Central memory CD8-positive, alpha-beta T cell (primary cell): Measurements from ENCODE around the gene MIER3.

Experiments
- ATAC-seq: fragments of 150-1000 bp; cut with Tn5 transposase; replicated peaks from 2 replicates; pipeline ENCODE4 v1.10.0; 2022; ENCODE audit warnings: mild to moderate bottlenecking, moderate FRiP score, moderate number of reproducible peaks; ENCODE audit not compliant: poor library complexity, severe bottlenecking; ENCODE audit errors: extremely low read depth
- DNase-seq, 2 donors: peaks; one replicate each; pipeline ENCODE4 v3.0.0; 2021; ENCODE audit warnings: low spot score in 2 of 2
- H3K27ac Mint-ChIP-seq: one replicate; pipeline ENCODE4 v1.8.0; 2022; ENCODE audit warnings: low read depth, mild to moderate bottlenecking, moderate library complexity, mixed read lengths
- H3K27me3 Mint-ChIP-seq: one replicate; pipeline ENCODE4 v1.8.0; 2022; ENCODE audit warnings: mixed read lengths
- H3K36me3 Mint-ChIP-seq: one replicate; pipeline ENCODE4 v1.8.0; 2022; ENCODE audit warnings: mild to moderate bottlenecking, moderate library complexity, mixed read lengths; ENCODE audit not compliant: insufficient read depth
- H3K4me1 Mint-ChIP-seq: one replicate; pipeline ENCODE4 v1.8.0; 2022; ENCODE audit warnings: mixed read lengths
- H3K4me3 Mint-ChIP-seq: one replicate; pipeline ENCODE4 v1.8.0; 2022; ENCODE audit warnings: mild to moderate bottlenecking, moderate library complexity, mixed read lengths
- H3K9me3 Mint-ChIP-seq: one replicate; pipeline ENCODE4 v1.8.0; 2022; ENCODE audit warnings: mixed read lengths

Gene MIER3

GRCh38 chr5:56910210-56910965, 41.5 kb downstream of the MIER3 start:
- DNase-seq (no peak), ATAC-seq (peak; percentile 34)
- Mint-ChIP-seq H3K4me3 (peak overlapping the region; percentile 98), H3K27ac (peak overlapping the region; percentile 51), H3K27me3 (no peaks in the 10 kb centered on the region), H3K36me3 (peaks cover 2% of the 10 kb centered on the region), H3K9me3 (no peaks in the 10 kb centered on the region), H3K4me1 (peaks cover 20% of the 10 kb centered on the region)

- H3K4me1 Mint-ChIP-seq: peaks cover 20% of the 10 kb centered on the region
- ATAC-seq (peak; percentile 81), DNase-seq (peak; percentile 63 to 65)
- peaks cover 2% of the 10 kb centered on the region for H3K36me3 Mint-ChIP-seq
- H3K27me3 Mint-ChIP-seq: no peaks in the 10 kb centered on the region
- H3K27ac Mint-ChIP-seq: peak within 1 kb of the TSS; percentile 98
- H3K4me3 Mint-ChIP-seq: peak within 1 kb of the TSS; percentile 98
- no peaks in the 10 kb centered on the region for H3K9me3 Mint-ChIP-seq
Observed at GRCh38 chr5:56909294-56910209, 42.4 kb downstream of the MIER3 start, which contains the start of gene SETD9. Gene SETD9 (plus strand): TSS chr5:56909596. CDS start chr5:56909646, 50 bp downstream.

GRCh38 chr5:56908942-56909293, 43.0 kb downstream of the MIER3 start:
- DNase-seq: no peak
- H3K27ac Mint-ChIP-seq: peak overlapping the region; percentile 98
- peaks cover 2% of the 10 kb centered on the region for H3K36me3 Mint-ChIP-seq
- no peaks in the 10 kb centered on the region for H3K27me3 Mint-ChIP-seq
- H3K4me3 Mint-ChIP-seq: peak overlapping the region; percentile 98
- H3K4me1 Mint-ChIP-seq: peaks cover 20% of the 10 kb centered on the region
- no peaks in the 10 kb centered on the region for H3K9me3 Mint-ChIP-seq
- peak; percentile 6 for ATAC-seq

- H3K4me1 Mint-ChIP-seq: no peaks in the 10 kb centered on the region
- no peak overlapping the region for H3K27ac Mint-ChIP-seq
- H3K27me3 Mint-ChIP-seq: no peaks in the 10 kb centered on the region
- peaks cover 3% of the 10 kb centered on the region for H3K36me3 Mint-ChIP-seq
- no peak overlapping the region for H3K4me3 Mint-ChIP-seq
- DNase-seq (no peak), ATAC-seq (peak; percentile 24)
- no peaks in the 10 kb centered on the region for H3K9me3 Mint-ChIP-seq
Observed at GRCh38 chr5:56900858-56901578, 50.9 kb downstream of the MIER3 start.

GRCh38 chr5:56900395-56900794, 51.5 kb downstream of the MIER3 start:
- Mint-ChIP-seq H3K4me1 (no peaks in the 10 kb centered on the region), H3K4me3 (no peak overlapping the region), H3K9me3 (no peaks in the 10 kb centered on the region), H3K27me3 (no peaks in the 10 kb centered on the region), H3K27ac (no peak overlapping the region), H3K36me3 (peaks cover 3% of the 10 kb centered on the region)
- ATAC-seq (no peak), DNase-seq (no peak)

DNA sequence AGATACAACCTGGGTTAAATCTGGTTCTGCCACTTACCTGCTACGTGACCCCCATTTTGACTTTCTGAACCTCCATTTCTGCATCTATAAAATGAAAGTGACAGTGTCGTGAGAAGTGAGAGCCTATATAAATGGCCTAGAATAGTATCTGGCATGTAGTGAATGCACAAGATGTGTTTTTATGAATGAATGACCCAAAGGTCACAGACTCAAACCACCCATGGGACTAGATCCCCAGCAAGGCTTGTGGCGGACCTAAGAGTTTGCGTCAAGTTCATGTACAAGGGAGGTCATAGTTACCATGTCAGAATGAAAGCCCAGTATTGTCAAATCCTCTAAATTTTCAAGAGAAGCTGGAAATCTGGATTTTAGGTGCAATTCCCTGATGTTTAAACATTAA, 53.7 kb downstream of the MIER3 start:
- DNase-seq (no peak), ATAC-seq (no peak)
- Mint-ChIP-seq H3K36me3 (peaks cover 16% of the 10 kb centered on the region), H3K4me3 (no peak overlapping the region), H3K27ac (no peak overlapping the region), H3K4me1 (peaks cover 4% of the 10 kb centered on the region), H3K27me3 (no peaks in the 10 kb centered on the region), H3K9me3 (no peaks in the 10 kb centered on the region)

DNA sequence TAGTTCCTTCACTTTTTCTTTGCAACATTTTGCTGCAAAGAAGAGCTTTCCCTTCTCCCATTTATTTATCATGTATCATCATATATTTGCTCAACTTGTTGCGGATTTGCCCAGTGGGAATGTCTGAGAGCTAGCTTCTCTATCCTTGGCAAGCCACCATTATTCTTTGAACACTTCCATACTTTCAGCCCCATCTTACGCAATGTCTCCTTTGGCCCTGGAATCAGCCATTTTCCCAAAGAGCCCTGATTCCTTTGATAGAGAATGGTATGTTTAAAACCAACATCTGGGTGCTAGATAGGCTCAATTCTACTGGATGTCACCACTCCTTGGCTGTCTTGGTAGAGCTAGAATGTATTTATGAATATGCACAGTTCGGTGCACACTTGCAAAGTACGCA, 55.2 kb downstream of the MIER3 start:
- H3K9me3 Mint-ChIP-seq: no peaks in the 10 kb centered on the region
- peaks cover 4% of the 10 kb centered on the region for H3K4me1 Mint-ChIP-seq
- no peaks in the 10 kb centered on the region for H3K27me3 Mint-ChIP-seq
- ATAC-seq: no peak
- H3K4me3 Mint-ChIP-seq: no peak overlapping the region
- peaks cover 22% of the 10 kb centered on the region for H3K36me3 Mint-ChIP-seq
- DNase-seq: no peak
- H3K27ac Mint-ChIP-seq: no peak overlapping the region

- DNase-seq (no peak), ATAC-seq (no peak)
- H3K4me1 Mint-ChIP-seq: peaks cover 4% of the 10 kb centered on the region
- H3K27me3 Mint-ChIP-seq: no peaks in the 10 kb centered on the region
- peak overlapping the region; percentile 16 for H3K27ac Mint-ChIP-seq
- H3K9me3 Mint-ChIP-seq: no peaks in the 10 kb centered on the region
- no peak overlapping the region for H3K4me3 Mint-ChIP-seq
- H3K36me3 Mint-ChIP-seq: peaks cover 35% of the 10 kb centered on the region
Observed at GRCh38 chr5:56893251-56893951, 58.5 kb downstream of the MIER3 start.

DNA sequence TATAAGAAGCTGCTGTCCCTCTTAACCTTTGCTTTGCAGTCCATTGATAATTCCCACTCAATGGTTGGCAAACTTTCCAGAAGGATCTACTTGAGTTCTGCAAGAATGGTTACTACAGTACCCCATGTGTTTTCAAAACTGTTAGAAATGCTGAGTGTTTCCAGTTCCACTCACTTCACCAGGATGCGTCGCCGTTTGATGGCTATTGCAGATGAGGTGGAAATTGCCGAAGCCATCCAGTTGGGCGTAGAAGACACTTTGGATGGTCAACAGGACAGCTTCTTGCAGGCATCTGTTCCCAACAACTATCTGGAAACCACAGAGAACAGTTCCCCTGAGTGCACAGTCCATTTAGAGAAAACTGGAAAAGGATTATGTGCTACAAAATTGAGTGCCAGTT, 70.4 kb downstream of the MIER3 start:
- ATAC-seq: no peak
- no peak for DNase-seq
- H3K9me3 Mint-ChIP-seq: no peaks in the 10 kb centered on the region
- no peak overlapping the region for H3K4me3 Mint-ChIP-seq
- no peak overlapping the region for H3K27ac Mint-ChIP-seq
- no peaks in the 10 kb centered on the region for H3K4me1 Mint-ChIP-seq
- H3K36me3 Mint-ChIP-seq: peaks cover 64% of the 10 kb centered on the region
- H3K27me3 Mint-ChIP-seq: no peaks in the 10 kb centered on the region

DNA sequence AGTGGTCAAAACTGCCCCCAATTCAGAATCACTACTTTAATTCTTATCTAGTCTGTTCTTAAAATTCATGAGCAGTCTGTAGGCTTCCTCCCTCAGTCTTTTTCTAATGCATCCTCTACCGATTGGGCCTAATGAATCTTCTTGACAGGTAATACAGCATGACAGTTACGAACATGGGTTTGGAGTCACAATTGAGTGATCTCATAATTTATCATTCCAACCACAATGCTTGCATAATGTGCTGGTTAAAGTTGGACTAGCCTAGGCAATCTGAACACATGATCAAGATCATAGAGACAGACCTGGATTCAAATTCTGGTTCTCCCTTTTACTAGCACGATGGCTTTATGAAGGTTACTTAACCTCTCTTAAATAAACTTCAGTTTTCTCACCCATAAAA, 75.6 kb downstream of the MIER3 start:
- peak overlapping the region; percentile 6 for H3K27ac Mint-ChIP-seq
- no peak overlapping the region for H3K4me3 Mint-ChIP-seq
- ATAC-seq (no peak), DNase-seq (no peak)
- no peaks in the 10 kb centered on the region for H3K27me3 Mint-ChIP-seq
- peaks cover 62% of the 10 kb centered on the region for H3K36me3 Mint-ChIP-seq
- H3K4me1 Mint-ChIP-seq: peaks cover 9% of the 10 kb centered on the region
- H3K9me3 Mint-ChIP-seq: no peaks in the 10 kb centered on the region

DNA sequence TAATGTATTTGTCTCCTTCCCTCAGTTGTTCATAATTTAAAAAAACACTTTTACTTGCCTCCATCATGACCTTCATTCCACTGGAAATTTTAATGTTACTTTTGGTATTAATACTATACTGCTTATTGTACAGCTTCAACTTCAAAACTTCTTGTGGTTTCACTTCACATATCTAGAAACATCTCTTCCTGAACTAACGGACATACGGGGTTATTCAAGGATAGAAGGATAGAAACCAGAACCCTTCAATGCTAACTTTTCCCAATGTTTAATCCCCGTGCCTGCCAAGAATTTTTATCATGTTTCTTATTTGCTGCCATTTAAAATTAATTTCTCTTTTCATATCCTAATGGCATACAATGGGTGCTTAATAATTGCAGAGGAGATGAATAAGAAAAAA, 78.9 kb downstream of the MIER3 start:
- ATAC-seq: no peak
- H3K9me3 Mint-ChIP-seq: no peaks in the 10 kb centered on the region
- H3K4me1 Mint-ChIP-seq: peaks cover 12% of the 10 kb centered on the region
- no peaks in the 10 kb centered on the region for H3K27me3 Mint-ChIP-seq
- DNase-seq: no peak
- H3K4me3 Mint-ChIP-seq: no peak overlapping the region
- H3K36me3 Mint-ChIP-seq: peaks cover 61% of the 10 kb centered on the region
- H3K27ac Mint-ChIP-seq: no peak overlapping the region

DNA sequence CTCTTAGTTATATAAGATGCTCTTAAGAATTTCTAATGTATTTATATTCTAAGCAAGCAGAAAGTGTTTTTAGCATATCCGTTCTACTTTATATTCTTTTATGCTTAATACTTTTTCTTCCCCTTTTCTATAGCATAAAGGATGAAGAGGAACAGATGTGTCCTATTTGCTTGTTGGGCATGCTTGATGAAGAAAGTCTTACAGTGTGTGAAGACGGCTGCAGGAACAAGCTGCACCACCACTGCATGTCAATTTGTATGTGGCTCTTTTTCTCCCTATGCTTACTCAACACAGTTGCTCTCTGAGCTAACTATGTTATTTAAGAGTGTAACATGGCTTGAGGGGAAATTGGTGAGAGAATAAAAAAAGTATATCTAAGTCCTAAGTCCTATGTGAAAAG, 80.1 kb downstream of the MIER3 start:
- Mint-ChIP-seq H3K27ac (no peak overlapping the region), H3K9me3 (no peaks in the 10 kb centered on the region), H3K36me3 (peaks cover 55% of the 10 kb centered on the region), H3K4me1 (peaks cover 12% of the 10 kb centered on the region), H3K4me3 (no peak overlapping the region), H3K27me3 (no peaks in the 10 kb centered on the region)
- DNase-seq (no peak), ATAC-seq (no peak)
